ENCODE data around the gene ERAS. TPM values are rescaled to one million over a fixed set of nuclear protein-coding genes. Genes with fewer than 3 reads are reported as not detected.

The ERAS gene
- polyA plus RNA-seq, result not detected

GRCh38 chrX:48826135-48826875 lies at the start of gene ERAS:
ERAS (plus strand) TSS chrX:48826513; CDS start chrX:48829124, 2,611 bp downstream.
- H3K27ac ChIP-seq (ENCODE audit: low read depth, low read length), result no peak within 1 kb of the TSS
- WGBS, 3 donors, result 44 to 58% (median 55%) methylated on average over 27 to 67 of the region's 67 CpGs

GRCh38 chrX:48776818-48777439 lies 49.4 kb upstream of the ERAS start:
- WGBS, 3 donors, result 76 to 78% (median 77%) methylated on average over 13 of the region's 13 CpGs
- H3K27ac ChIP-seq (ENCODE audit: low read depth, low read length), result no peak overlapping the region

- WGBS, 3 donors, result 83 to 88% (median 84%) methylated on average over 7 of the region's 7 CpGs
- H3K27ac ChIP-seq (ENCODE audit: low read depth, low read length), result no peak overlapping the region
Observed at GRCh38 chrX:48779399-48779798, 46.9 kb upstream of the ERAS start.

- 91 to 93% (median 93%) methylated on average over 6 of the region's 6 CpGs for WGBS, 3 donors
- H3K27ac ChIP-seq (ENCODE audit: low read depth, low read length), result no peak overlapping the region
Observed at GRCh38 chrX:48781705-48782104, 44.6 kb upstream of the ERAS start.

- no peak overlapping the region for H3K27ac ChIP-seq (ENCODE audit: low read depth, low read length)
- WGBS, 3 donors, result 59 to 93% (median 68%) methylated on average over 2 of the region's 2 CpGs
Observed at GRCh38 chrX:48782216-48782615, 44.1 kb upstream of the ERAS start.

GRCh38 chrX:48782795-48783194 lies 43.5 kb upstream of the ERAS start:
- WGBS, 3 donors, result 78 to 83% (median 80%) methylated on average over 7 to 13 of the region's 13 CpGs
- no peak overlapping the region for H3K27ac ChIP-seq (ENCODE audit: low read depth, low read length)

GRCh38 chrX:48784726-48785125 lies 41.6 kb upstream of the ERAS start:
- no peak overlapping the region for H3K27ac ChIP-seq (ENCODE audit: low read depth, low read length)
- WGBS, 3 donors, result 53 to 64% (median 61%) methylated on average over 3 of the region's 3 CpGs

GRCh38 chrX:48785186-48785539 lies 41.1 kb upstream of the ERAS start:
- H3K27ac ChIP-seq (ENCODE audit: low read depth, low read length), result no peak overlapping the region
- WGBS, 3 donors, result 92 to 100% methylated on average over 1 of the region's 1 CpG; no CpG with 5 or more reads in 1 of the 3 donors

- WGBS, 3 donors, result 65 to 83% (median 79%) methylated on average over 14 to 16 of the region's 16 CpGs
Observed at GRCh38 chrX:48785540-48786214, 40.6 kb upstream of the ERAS start.

GRCh38 chrX:48786341-48786800 lies 39.9 kb upstream of the ERAS start, which contains the start of gene GATA1:
GATA1 (plus strand) TSS chrX:48786590; CDS start chrX:48791110, 4,520 bp downstream.
- WGBS, 3 donors, result 74 to 90% (median 88%) methylated on average over 3 to 7 of the region's 7 CpGs
- H3K27ac ChIP-seq (ENCODE audit: low read depth, low read length), result no peak within 1 kb of the TSS

More at GRCh38 chrX:48785540-48786214, 40.6 kb upstream of the ERAS start:
- H3K27ac ChIP-seq (ENCODE audit: low read depth, low read length), result no peak overlapping the region

GRCh38 chrX:48786825-48787504 lies 39.3 kb upstream of the ERAS start:
- H3K27ac ChIP-seq (ENCODE audit: low read depth, low read length), result no peak overlapping the region
- WGBS, 3 donors, result 66 to 84% (median 69%) methylated on average over 6 of the region's 6 CpGs

- 45 to 60% (median 58%) methylated on average over 17 of the region's 17 CpGs for WGBS, 3 donors
- H3K27ac ChIP-seq (ENCODE audit: low read depth, low read length), result no peak overlapping the region
Observed at GRCh38 chrX:48787505-48788443, 38.5 kb upstream of the ERAS start.

GRCh38 chrX:48789366-48790220 lies 36.7 kb upstream of the ERAS start:
- 48 to 60% (median 50%) methylated on average over 6 to 7 of the region's 7 CpGs for WGBS, 3 donors

GRCh38 chrX:48790477-48790876 lies 35.8 kb upstream of the ERAS start:
- H3K27ac ChIP-seq (ENCODE audit: low read depth, low read length), result no peak overlapping the region
- WGBS, 3 donors, result 40 to 62% (median 58%) methylated on average over 5 of the region's 5 CpGs

More at GRCh38 chrX:48789366-48790220, 36.7 kb upstream of the ERAS start:
- H3K27ac ChIP-seq (ENCODE audit: low read depth, low read length), result no peak overlapping the region

- no peak overlapping the region for H3K27ac ChIP-seq (ENCODE audit: low read depth, low read length)
- WGBS, 3 donors, result 80 to 91% (median 84%) methylated on average over 8 to 11 of the region's 11 CpGs
Observed at GRCh38 chrX:48791063-48791820, 35.1 kb upstream of the ERAS start.

- WGBS, 3 donors, result 78 to 90% (median 85%) methylated on average over 7 of the region's 7 CpGs
Observed at GRCh38 chrX:48792219-48792618, 34.1 kb upstream of the ERAS start.

More at GRCh38 chrX:48792219-48792618, 34.1 kb upstream of the ERAS start:
- no peak overlapping the region for H3K27ac ChIP-seq (ENCODE audit: low read depth, low read length)

Data from adipose tissue (tissue), 3 donors.